Measurements from ENCODE around the gene LMBR1L.
"Not testable (repeated sequence)": the region's sequence is repeated elsewhere in the genome, so short reads cannot be mapped to it uniquely, and the experiment has no call there.

LMBR1L gene

DNA sequence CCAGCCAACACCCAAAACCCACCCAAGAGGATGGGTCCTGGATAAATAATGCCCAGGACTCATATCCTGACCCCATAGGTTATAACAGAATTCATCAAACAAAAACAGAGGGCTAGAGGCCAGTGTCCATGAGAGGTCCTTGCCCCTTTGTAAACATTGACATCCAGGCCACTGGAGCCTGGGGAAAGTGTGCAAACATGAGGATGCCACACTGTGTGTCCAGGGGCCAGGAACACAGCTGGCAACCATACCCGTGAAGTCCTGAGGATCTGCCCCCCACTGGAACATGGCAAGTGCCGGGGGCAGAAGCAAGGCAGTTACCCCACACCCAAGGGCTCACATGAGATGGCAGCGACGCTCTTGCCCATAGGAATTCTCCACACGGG, 45.9 kb downstream of the LMBR1L start:
- whole genome bisulfite sequencing: 93% methylated on average over 5 of the region's 5 CpGs
- Histone ChIP-seq H3K79me1 (replicated peaks; ENCODE audit: low read length, poor library complexity, severe bottlenecking) (peaks cover 7% of the 10 kb centered on the region), H3K9ac (ENCODE audit: low read length) (no peak overlapping the region), H2BK12ac (ENCODE audit: low read length in 2 of 2) (peak overlapping the region in 1 of 2 experiments; percentile 35), H2BK15ac (ENCODE audit: low read depth, poor library complexity, severe bottlenecking) (no peak overlapping the region), H2BK5ac (ENCODE audit: low read depth, low read length, poor library complexity, severe bottlenecking) (no peak overlapping the region), H3K27ac (ENCODE audit: low read length, poor library complexity, severe bottlenecking) (no peak overlapping the region), H3K27me3 (ENCODE audit: control insufficient read depth in 1 of 2, insufficient read depth in 1 of 2, low read length in 2 of 2) (no peaks in the 10 kb centered on the region), H3K14ac (ENCODE audit: low read length in 2 of 2) (no peak overlapping the region), H4K91ac (ENCODE audit: low read length) (no peak overlapping the region), H3K18ac (ENCODE audit: low read depth in 1 of 2, low read length in 2 of 2) (no peak overlapping the region), H3K4me3 (ENCODE audit: insufficient read depth in 1 of 2, low read depth in 1 of 2, low read length in 2 of 2) (no peak overlapping the region), H2BK120ac (ENCODE audit: low read depth, low read length) (no peak overlapping the region), H3K4me1 (ENCODE audit: control insufficient read depth, insufficient read depth, low read depth, low read length) (peaks cover 8% of the 10 kb centered on the region), H4K8ac (ENCODE audit: low read length) (no peak overlapping the region), H2AFZ (ENCODE audit: low read depth, low read length) (no peak overlapping the region), H2AK5ac (ENCODE audit: low read length, severe bottlenecking) (no peak overlapping the region), H3K36me3 (ENCODE audit: control insufficient read depth in 1 of 2, insufficient read depth in 2 of 2, low read depth in 1 of 2, low read length in 2 of 2) (no peaks in the 10 kb centered on the region), H3K9me3 (ENCODE audit: control insufficient read depth, low read length) (no peaks in the 10 kb centered on the region), H3K4ac (ENCODE audit: low read depth in 1 of 2, low read length in 2 of 2) (peak overlapping the region in 1 of 2 experiments; percentile 12), H3K23ac (ENCODE audit: low read length in 2 of 2) (no peak overlapping the region), H3K4me2 (ENCODE audit: low read length, poor library complexity, severe bottlenecking) (no peak overlapping the region)
- DNase-seq: no peak

DNA sequence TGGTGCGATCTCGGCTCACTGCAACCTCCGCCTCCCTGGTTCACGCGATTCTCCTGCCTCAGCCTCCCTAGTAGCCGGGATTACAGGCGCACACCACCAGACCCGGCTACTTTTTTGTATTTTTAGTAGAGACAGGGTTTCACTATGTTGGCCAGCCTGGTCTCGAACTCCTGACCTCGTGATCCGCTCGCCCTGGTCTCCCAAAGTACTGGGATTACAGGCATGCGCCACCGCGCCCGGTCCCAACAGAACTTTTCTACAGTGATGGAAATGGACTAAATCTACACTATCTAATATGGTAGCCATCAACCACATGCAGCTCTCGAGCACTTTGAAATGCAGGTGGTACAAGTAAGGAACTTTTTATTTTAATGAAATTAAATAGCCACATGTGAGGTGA, 48.7 kb downstream of the LMBR1L start:
- DNase-seq; H3K23ac ChIP-seq (ENCODE audit: low read length in 2 of 2); H2BK5ac ChIP-seq (ENCODE audit: low read depth, low read length, poor library complexity, severe bottlenecking); H4K91ac ChIP-seq (ENCODE audit: low read length); H3K79me1 ChIP-seq (replicated peaks; ENCODE audit: low read length, poor library complexity, severe bottlenecking); H2BK12ac ChIP-seq (ENCODE audit: low read length in 2 of 2); H3K27me3 ChIP-seq (ENCODE audit: control insufficient read depth in 1 of 2, insufficient read depth in 1 of 2, low read length in 2 of 2); H2BK15ac ChIP-seq (ENCODE audit: low read depth, poor library complexity, severe bottlenecking); H3K4me3 ChIP-seq (ENCODE audit: insufficient read depth in 1 of 2, low read depth in 1 of 2, low read length in 2 of 2); H3K4ac ChIP-seq (ENCODE audit: low read depth in 1 of 2, low read length in 2 of 2); H2AK5ac ChIP-seq (ENCODE audit: low read length, severe bottlenecking); H3K18ac ChIP-seq (ENCODE audit: low read depth in 1 of 2, low read length in 2 of 2); H3K36me3 ChIP-seq (ENCODE audit: control insufficient read depth in 1 of 2, insufficient read depth in 2 of 2, low read depth in 1 of 2, low read length in 2 of 2); H3K27ac ChIP-seq (ENCODE audit: low read length, poor library complexity, severe bottlenecking); H3K9me3 ChIP-seq (ENCODE audit: control insufficient read depth, low read length); H3K4me2 ChIP-seq (ENCODE audit: low read length, poor library complexity, severe bottlenecking); H2AFZ ChIP-seq (ENCODE audit: low read depth, low read length); H2BK120ac ChIP-seq (ENCODE audit: low read depth, low read length); H3K4me1 ChIP-seq (ENCODE audit: control insufficient read depth, insufficient read depth, low read depth, low read length); H4K8ac ChIP-seq (ENCODE audit: low read length); H3K14ac ChIP-seq (ENCODE audit: low read length in 2 of 2): not testable (repeated sequence)
- H3K9ac ChIP-seq (ENCODE audit: low read length): peak overlapping the region; percentile 97
- WGBS: 97% methylated on average over 13 of the region's 17 CpGs

DNA sequence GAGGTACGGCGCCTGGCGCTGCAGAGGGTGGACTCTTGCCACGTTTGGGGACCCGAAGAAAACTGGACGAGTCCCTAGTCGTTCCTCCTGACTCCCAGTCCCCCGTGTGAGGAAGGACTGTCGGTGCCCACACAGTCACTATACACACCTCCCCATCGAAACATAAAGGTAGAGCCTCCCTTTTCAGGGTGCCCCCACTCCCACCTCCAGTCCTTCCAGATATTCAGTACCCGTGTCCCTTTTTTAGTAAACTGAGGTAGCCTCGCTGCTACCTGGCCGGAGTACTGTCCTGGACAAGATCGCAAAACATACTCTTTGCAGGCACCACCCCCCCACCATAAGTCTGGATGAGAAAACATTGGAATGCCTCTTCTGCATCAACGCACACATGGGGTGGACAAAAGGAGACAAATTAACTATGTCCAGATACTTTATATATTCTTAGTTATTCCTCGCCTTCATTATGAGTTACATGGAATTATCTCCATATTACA, 49.4 kb downstream of the LMBR1L start:
- Histone ChIP-seq H3K27ac (ENCODE audit: low read length, poor library complexity, severe bottlenecking) (peak overlapping the region; percentile 73), H3K36me3 (ENCODE audit: control insufficient read depth in 1 of 2, insufficient read depth in 2 of 2, low read depth in 1 of 2, low read length in 2 of 2) (no peaks in the 10 kb centered on the region), H3K27me3 (ENCODE audit: control insufficient read depth in 1 of 2, insufficient read depth in 1 of 2, low read length in 2 of 2) (no peaks in the 10 kb centered on the region), H3K79me1 (replicated peaks; ENCODE audit: low read length, poor library complexity, severe bottlenecking) (peaks cover 7% of the 10 kb centered on the region), H2AFZ (ENCODE audit: low read depth, low read length) (peak overlapping the region; percentile 97), H3K4me3 (ENCODE audit: insufficient read depth in 1 of 2, low read depth in 1 of 2, low read length in 2 of 2) (peak overlapping the region; percentile 94 to 96), H4K91ac (ENCODE audit: low read length) (no peak overlapping the region), H2BK120ac (ENCODE audit: low read depth, low read length) (no peak overlapping the region), H3K9ac (ENCODE audit: low read length) (peak overlapping the region; percentile 97), H2AK5ac (ENCODE audit: low read length, severe bottlenecking) (no peak overlapping the region), H3K4ac (ENCODE audit: low read depth in 1 of 2, low read length in 2 of 2) (peak overlapping the region in 1 of 2 experiments; percentile 63), H2BK12ac (ENCODE audit: low read length in 2 of 2) (no peak overlapping the region), H4K8ac (ENCODE audit: low read length) (peak overlapping the region; percentile 85), H2BK15ac (ENCODE audit: low read depth, poor library complexity, severe bottlenecking) (no peak overlapping the region), H3K9me3 (ENCODE audit: control insufficient read depth, low read length) (no peaks in the 10 kb centered on the region), H2BK5ac (ENCODE audit: low read depth, low read length, poor library complexity, severe bottlenecking) (no peak overlapping the region), H3K14ac (ENCODE audit: low read length in 2 of 2) (peak overlapping the region in 1 of 2 experiments; percentile 83), H3K23ac (ENCODE audit: low read length in 2 of 2) (no peak overlapping the region), H3K18ac (ENCODE audit: low read depth in 1 of 2, low read length in 2 of 2) (peak overlapping the region in 1 of 2 experiments; percentile 98), H3K4me2 (ENCODE audit: low read length, poor library complexity, severe bottlenecking) (peak overlapping the region; percentile 93), H3K4me1 (ENCODE audit: control insufficient read depth, insufficient read depth, low read depth, low read length) (peaks cover 9% of the 10 kb centered on the region)
- no peak for DNase-seq
- 3% methylated on average over 13 of the region's 16 CpGs for WGBS

DNA sequence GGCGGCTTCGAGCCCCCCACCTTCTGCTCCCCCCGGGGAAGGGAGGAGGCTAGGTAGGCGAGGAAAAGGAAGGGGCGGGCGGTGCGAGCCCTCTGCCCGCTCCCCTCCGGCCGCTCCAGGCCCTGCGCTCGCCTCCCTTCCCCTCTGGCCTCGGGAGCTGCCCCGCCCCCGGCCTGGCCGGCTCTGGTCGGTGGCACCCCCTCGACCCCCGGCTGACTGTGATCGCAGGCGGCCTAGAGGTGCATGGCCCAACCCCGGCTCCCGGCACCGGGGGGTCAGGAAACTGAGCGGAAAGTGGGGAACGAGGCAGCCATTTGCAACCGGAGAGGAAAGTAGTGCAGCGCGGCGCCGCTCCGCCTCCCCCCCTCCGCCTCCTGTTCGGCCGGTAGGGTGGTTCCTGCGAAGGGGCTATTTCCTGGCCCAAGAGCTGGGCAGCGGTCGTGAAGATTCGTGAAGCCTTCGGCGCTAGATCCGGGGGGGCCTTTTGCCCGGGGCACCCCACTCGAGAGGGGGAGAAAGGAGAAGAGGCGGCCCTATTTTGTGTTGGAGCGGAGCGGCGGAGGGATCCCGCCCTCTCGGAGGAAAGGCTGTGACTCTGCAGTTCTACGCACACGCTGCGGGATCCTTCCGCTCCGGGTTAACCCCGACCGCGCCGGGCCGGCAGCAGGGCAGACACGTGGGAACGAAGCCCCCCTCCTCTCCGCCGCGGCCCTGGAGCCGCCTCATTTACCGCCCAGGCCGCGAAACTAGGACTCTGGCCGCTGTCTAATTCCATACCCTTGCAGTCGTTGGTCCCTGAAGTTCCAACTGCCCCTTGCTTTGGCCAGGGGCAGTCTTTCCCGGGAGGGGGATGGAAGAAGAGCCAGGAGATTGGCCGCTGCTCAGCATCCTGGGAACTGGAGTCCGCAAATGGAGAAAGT, 50.1 kb downstream of the LMBR1L start, which contains the start of gene KMT2D:
Gene KMT2D, minus strand, starts transcription at position 558 of the 920 bp plus-strand sequence. CDS start 5,470 bp downstream, outside the sequence.
- H3K4ac ChIP-seq (ENCODE audit: low read depth in 1 of 2, low read length in 2 of 2): peak within 1 kb of the TSS; percentile 90 to 99
- H3K36me3 ChIP-seq (ENCODE audit: control insufficient read depth in 1 of 2, insufficient read depth in 2 of 2, low read depth in 1 of 2, low read length in 2 of 2): no peaks in the 10 kb centered on the region
- H3K4me2 ChIP-seq (ENCODE audit: low read length, poor library complexity, severe bottlenecking): peak within 1 kb of the TSS; percentile 93
- no peaks in the 10 kb centered on the region for H3K27me3 ChIP-seq (ENCODE audit: control insufficient read depth in 1 of 2, insufficient read depth in 1 of 2, low read length in 2 of 2)
- no peaks in the 10 kb centered on the region for H3K9me3 ChIP-seq (ENCODE audit: control insufficient read depth, low read length)
- peak within 1 kb of the TSS; percentile 74 for H2AK5ac ChIP-seq (ENCODE audit: low read length, severe bottlenecking)
- under 1% methylated on average over 71 of the region's 74 CpGs for whole genome bisulfite sequencing
- peak within 1 kb of the TSS; percentile 99 for H3K27ac ChIP-seq (ENCODE audit: low read length, poor library complexity, severe bottlenecking)
- peak within 1 kb of the TSS; percentile 94 to 96 for H3K4me3 ChIP-seq (ENCODE audit: insufficient read depth in 1 of 2, low read depth in 1 of 2, low read length in 2 of 2)
- peaks cover 13% of the 10 kb centered on the region for H3K4me1 ChIP-seq (ENCODE audit: control insufficient read depth, insufficient read depth, low read depth, low read length)
- H3K14ac ChIP-seq (ENCODE audit: low read length in 2 of 2): peak within 1 kb of the TSS; percentile 89 to 97
- peak within 1 kb of the TSS; percentile 83 for H2BK120ac ChIP-seq (ENCODE audit: low read depth, low read length)
- peaks cover 7% of the 10 kb centered on the region for H3K79me1 ChIP-seq (replicated peaks; ENCODE audit: low read length, poor library complexity, severe bottlenecking)
- H3K23ac ChIP-seq (ENCODE audit: low read length in 2 of 2): peak within 1 kb of the TSS in 1 of 2 experiments; percentile 94
- peak within 1 kb of the TSS; percentile 97 for H2BK15ac ChIP-seq (ENCODE audit: low read depth, poor library complexity, severe bottlenecking)
- peak within 1 kb of the TSS; percentile 96 for H4K8ac ChIP-seq (ENCODE audit: low read length)
- H3K18ac ChIP-seq (ENCODE audit: low read depth in 1 of 2, low read length in 2 of 2): peak within 1 kb of the TSS; percentile 98 to 99
- peak; percentile 98 for DNase-seq
- peak within 1 kb of the TSS; percentile 100 for H2BK5ac ChIP-seq (ENCODE audit: low read depth, low read length, poor library complexity, severe bottlenecking)
- peak within 1 kb of the TSS; percentile 75 to 91 for H2BK12ac ChIP-seq (ENCODE audit: low read length in 2 of 2)
- peak within 1 kb of the TSS; percentile 97 for H2AFZ ChIP-seq (ENCODE audit: low read depth, low read length)
- peak within 1 kb of the TSS; percentile 94 for H4K91ac ChIP-seq (ENCODE audit: low read length)
- H3K9ac ChIP-seq (ENCODE audit: low read length): peak within 1 kb of the TSS; percentile 97
